Left renal cortex interstitium (tissue), 4 donors: Measurements from ENCODE around the gene VSTM2B. TPM values are rescaled to one million over a fixed set of nuclear protein-coding genes. Genes with fewer than 3 reads are reported as not detected.

Experiments
- DNase-seq, 4 donors: peaks; one replicate each; pipeline ENCODE4 v3.0.0-alpha.2; 2013; ENCODE audit warnings: low read depth in 4 of 4, low spot score in 2 of 4, missing footprints in 1 of 4
- polyA plus RNA-seq, 4 donors: library from polyadenylated mRNA; unstranded; fragments of 120-200 nt; gene quantifications; one replicate each; pipeline ENCODE4 v1.2.1, GENCODE V29; 2013; ENCODE audit not compliant: insufficient read length in 4 of 4

Gene VSTM2B
- polyA plus RNA-seq, 4 donors: 0.32 to 1.2 (median 0.40) TPM

- no peak for DNase-seq
Observed at GRCh38 chr19:29612801-29613595, 87.2 kb downstream of the VSTM2B start.

DNA sequence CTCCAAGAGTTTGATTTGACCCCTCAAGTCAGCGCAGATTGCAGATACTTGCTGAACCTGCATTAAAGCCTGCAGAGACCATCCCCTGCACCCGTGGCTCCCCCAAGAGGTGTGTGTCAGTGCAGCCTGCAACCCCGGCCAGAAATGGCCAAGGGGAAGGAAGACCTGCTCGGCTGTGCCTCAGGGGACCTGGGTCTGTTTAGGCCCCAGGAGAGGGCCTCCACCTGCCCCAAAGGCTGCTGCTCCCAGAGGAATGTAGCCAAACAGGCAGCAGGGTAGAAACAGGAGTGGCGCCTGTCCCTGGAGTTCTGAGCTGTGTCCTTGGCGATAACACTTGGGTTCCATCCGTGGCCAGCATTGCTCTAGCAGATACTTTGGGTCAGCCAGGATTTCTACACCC is 88.3 kb downstream of the VSTM2B start:
- no peak for DNase-seq

Other genes starting within 250 kb of the VSTM2B start
- gene POP4, start 80.3 kb downstream of the VSTM2B start, polyA plus RNA-seq: 10 to 100 TPM; 64.3 to 74.5 (median 68.3) TPM
- gene PLEKHF1, start 139.5 kb downstream of the VSTM2B start, polyA plus RNA-seq: 1 to 10 TPM; 1.1 to 2.7 (median 1.7) TPM
- 10 to 100 TPM; 20.8 to 29.1 (median 27.0) TPM for gene C19orf12, start 189.3 kb downstream of the VSTM2B start, polyA plus RNA-seq